Measurements from ENCODE around the gene ZNF808. TPM values are rescaled to one million over a fixed set of nuclear protein-coding genes. Genes with fewer than 3 reads are reported as not detected.
"Not testable (repeated sequence)": the region's sequence is repeated elsewhere in the genome, so short reads cannot be mapped to it uniquely, and the experiment has no call there.

ZNF808 gene
- total RNA-seq, 1 donor from 2014 or later = 27.4 TPM

- intact Hi-C loops (cut with micrococcal nuclease) = no loop called here
Observed at GRCh38 chr19:52592301-52592700, 64.8 kb downstream of the ZNF808 start.

- intact Hi-C loops (cut with micrococcal nuclease) = not testable (repeated sequence)
Observed at GRCh38 chr19:52593441-52593840, 66.0 kb downstream of the ZNF808 start.

GRCh38 chr19:52599241-52599640 is 71.8 kb downstream of the ZNF808 start:
- intact Hi-C loops (cut with micrococcal nuclease) = no loop called here

- intact Hi-C loops (cut with micrococcal nuclease) = loop anchor here (1.0 to 5.0 kb wide), 14 partner anchors 30 to 503 kb away; partner anchors contain the start of genes ZNF160, ZNF320, ZNF468 and ZNF528
Observed at GRCh38 chr19:52600639-52601024, 73.2 kb downstream of the ZNF808 start.

- intact Hi-C loops (cut with micrococcal nuclease) = loop anchor here (1.0 to 5.0 kb wide), 14 partner anchors 31 to 502 kb away; partner anchors contain the start of genes ZNF160, ZNF320, ZNF468 and ZNF528
Observed at GRCh38 chr19:52601025-52601973, 73.8 kb downstream of the ZNF808 start.

GRCh38 chr19:52601974-52602366 is 74.5 kb downstream of the ZNF808 start:
- intact Hi-C loops (cut with micrococcal nuclease) = loop anchor here (1.0 to 5.0 kb wide), 14 partner anchors 32 to 501 kb away; partner anchors contain the start of genes ZNF160, ZNF320, ZNF468 and ZNF528

GRCh38 chr19:52602941-52603340 is 75.5 kb downstream of the ZNF808 start:
- intact Hi-C loops (cut with micrococcal nuclease) = loop anchor here (5.0 kb wide), 1 partner anchor 254 kb away; the partner anchor contains the start of gene ZNF468

- intact Hi-C loops (cut with micrococcal nuclease) = loop anchor here (5.0 kb wide), 1 partner anchor 254 kb away; the partner anchor contains the start of gene ZNF468
Observed at GRCh38 chr19:52603558-52604207, 76.2 kb downstream of the ZNF808 start.

Other genes starting within 250 kb of the ZNF808 start
- gene ZNF480, start 230.5 kb upstream of the ZNF808 start, total RNA-seq = 12.0 and 16.2 TPM in 2 replicates
- gene ZNF610, start 191.4 kb upstream of the ZNF808 start, total RNA-seq = 0.39 and 0.73 TPM in 2 replicates
- gene ZNF880, start 157.7 kb upstream of the ZNF808 start, total RNA-seq = 7.6 and 9.0 TPM in 2 replicates
- 12.4 and 14.1 TPM in 2 replicates for gene ZNF528, start 129.8 kb upstream of the ZNF808 start, total RNA-seq
- gene ZNF534, start 98.5 kb upstream of the ZNF808 start, total RNA-seq = not detected in 2 replicates
- 0.22 and 0.37 TPM in 2 replicates for gene ZNF578, start 74.1 kb upstream of the ZNF808 start, total RNA-seq
- gene ZNF701, start 42.6 kb downstream of the ZNF808 start, total RNA-seq = 26.8 and 29.1 TPM in 2 replicates
- 40.7 and 42.6 TPM in 2 replicates for gene ZNF83, start 110.7 kb downstream of the ZNF808 start, total RNA-seq
- gene ZNF611, start 207.4 kb downstream of the ZNF808 start, total RNA-seq = 30.6 and 38.4 TPM in 2 replicates